ENCODE results near the gene TANK. TPM values are rescaled to one million over a fixed set of nuclear protein-coding genes. Genes with fewer than 3 reads are reported as not detected.

TANK gene
- total RNA-seq, 1 experiment from 2014 or later, result 52.5 TPM

DNA sequence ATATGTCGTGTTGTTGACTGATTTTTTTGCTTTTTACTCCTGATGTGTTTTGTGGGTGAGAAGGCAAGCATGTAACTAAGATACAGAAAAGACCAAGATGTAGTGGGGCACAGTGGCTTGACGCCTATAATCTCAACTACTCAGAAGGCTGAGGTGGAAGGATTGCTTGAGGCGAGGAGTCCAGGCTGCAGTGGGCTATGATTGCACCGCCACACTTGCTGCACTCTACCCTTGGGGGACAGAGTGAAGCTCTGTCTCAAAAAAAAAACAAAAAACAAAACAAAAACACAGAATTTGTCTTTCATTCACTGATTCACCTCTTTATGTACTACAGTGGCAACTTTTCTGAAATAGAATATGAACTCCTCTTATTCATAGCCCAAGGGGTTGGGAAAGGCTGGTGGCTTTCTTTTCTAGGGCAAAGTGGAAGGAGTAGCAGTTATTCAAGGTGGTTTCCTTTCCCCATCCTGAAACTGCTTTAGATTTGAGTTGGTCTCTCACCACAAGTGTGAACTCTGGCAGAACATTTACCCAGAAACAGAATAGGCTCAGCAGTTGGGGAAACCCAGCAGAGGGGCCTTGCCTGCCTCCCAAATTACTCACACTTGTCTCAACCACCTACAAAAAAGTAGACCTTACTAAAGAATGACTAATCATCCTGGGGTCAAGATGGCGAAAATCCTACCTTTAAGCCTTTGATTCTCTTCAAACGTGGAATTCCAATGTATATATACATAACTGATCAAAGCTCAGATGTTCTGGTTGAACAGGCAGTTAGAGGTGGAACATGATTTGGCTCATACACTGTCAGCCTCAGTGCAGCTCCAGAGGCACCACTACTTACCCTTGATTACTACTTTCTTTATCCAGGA, 6.5 kb downstream of the TANK start:
- peak overlapping the region; percentile 61 for H3K27ac ChIP-seq (ENCODE audit: low read depth, low read length)
- peak overlapping the region; percentile 22; the same call in 1 of the 2 replicates for H3K9ac ChIP-seq (ENCODE audit: low read length)
- ChIA-PET CTCF (interaction anchor here (1.1 kb wide), 1 partner anchor 107 kb away, joined by 3 read pairs; no protein-coding TSS in a partner anchor), POLR2A (no interaction called here), RAD21 (ENCODE audit: low non-redundant PET in 1 of 2, low total read pairs in 2 of 2, uncharacterized antibody in 2 of 2, unreplicated experiment in 2 of 2) (no interaction called here)
- DNase-seq (ENCODE audit: low read depth, low spot score) (peak; percentile 60), ATAC-seq (peak; percentile 89)
- TF ChIP-seq, protein P1, sequence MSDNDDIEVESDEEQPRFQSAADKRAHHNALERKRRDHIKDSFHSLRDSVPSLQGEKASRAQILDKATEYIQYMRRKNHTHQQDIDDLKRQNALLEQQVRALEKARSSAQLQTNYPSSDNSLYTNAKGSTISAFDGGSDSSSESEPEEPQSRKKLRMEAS (IDR thresholded peaks at IDR 0.05), result no peak
- peak; percentile 55 for TF ChIP-seq SP1 (IDR thresholded peaks at IDR 0.05; ENCODE audit: low read depth)
- TF ChIP-seq CEBPB (IDR thresholded peaks at IDR 0.05; ENCODE audit: low read depth), result peak; percentile 47; the same call in 1 of the 2 replicates
- TF ChIP-seq TCF7L2 (IDR thresholded peaks at IDR 0.05; ENCODE audit: borderline replicate concordance, extremely low read depth, insufficient read depth, insufficient read length), result peak; percentile 80
- TF ChIP-seq JUND (IDR thresholded peaks at IDR 0.05), result peak; percentile 64
- TF ChIP-seq FOSL1 (IDR thresholded peaks at IDR 0.05; ENCODE audit: low read depth), result peak; percentile 58; the same call in 1 of the 2 replicates
- no peaks in the 10 kb centered on the region for H3K9me3 ChIP-seq (ENCODE audit: control insufficient read depth in 1 of 2, insufficient read depth in 1 of 2, low read depth in 1 of 2, low read length in 2 of 2)
- no TSS peak for BruUV-seq (replicated peaks)
- peaks cover 98% of the 10 kb centered on the region for H3K79me2 ChIP-seq (ENCODE audit: insufficient read depth, low read length)
- no peaks in the 10 kb centered on the region for H3K9me2 ChIP-seq (ENCODE audit: insufficient read depth)
- intact Hi-C loops (cut with micrococcal nuclease), result no loop called here
- H2AFZ ChIP-seq (ENCODE audit: low read depth, low read length, poor library complexity, severe bottlenecking), result no peak overlapping the region
- H3K36me3 ChIP-seq (ENCODE audit: control insufficient read depth in 1 of 2, insufficient read depth in 2 of 2, low read length in 2 of 2), result peaks cover 12 to 15% of the 10 kb centered on the region in 2 experiments; a peak in 3 of 4 replicates
- H3K4me1 ChIP-seq (ENCODE audit: control insufficient read depth in 1 of 2, insufficient read depth in 2 of 2, low read length in 2 of 2), result peaks cover 71 to 73% of the 10 kb centered on the region in 2 experiments
- peak overlapping the region in 1 of 2 experiments; percentile 18; a peak in 1 of 4 replicates for H3K4me3 ChIP-seq (replicated peaks in 1 of 2; ENCODE audit: low read depth in 1 of 2, low read length in 2 of 2)
- H4K20me1 ChIP-seq (ENCODE audit: insufficient read depth), result no peaks in the 10 kb centered on the region
- peak overlapping the region; percentile 66 for H3K4me2 ChIP-seq (ENCODE audit: low read length)
- H3K27me3 ChIP-seq (ENCODE audit: insufficient read depth, low read length), result no peaks in the 10 kb centered on the region

DNA sequence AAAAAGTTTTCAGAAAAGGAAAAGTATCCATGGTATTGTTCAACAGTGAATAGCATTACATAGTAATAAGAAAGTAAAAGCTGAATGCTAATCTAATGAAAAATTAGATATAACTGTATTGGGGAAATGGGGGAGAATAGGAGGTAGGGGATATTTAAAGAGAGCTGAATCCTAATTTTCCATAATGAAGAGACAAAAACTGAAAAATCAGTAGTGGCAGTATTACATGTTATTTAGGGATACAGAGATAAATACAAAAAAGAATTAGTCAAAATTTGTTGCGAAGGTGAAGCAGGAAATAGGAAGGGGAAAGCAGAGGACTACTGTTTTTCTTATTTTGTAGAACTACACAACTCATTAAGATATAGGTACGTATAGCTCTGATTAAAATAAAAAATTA, 9.1 kb downstream of the TANK start:
- ATAC-seq (no peak), DNase-seq (ENCODE audit: low read depth, low spot score) (no peak)
- Histone ChIP-seq H3K79me2 (ENCODE audit: insufficient read depth, low read length) (peaks cover 97% of the 10 kb centered on the region), H2AFZ (ENCODE audit: low read depth, low read length, poor library complexity, severe bottlenecking) (no peak overlapping the region), H3K4me3 (replicated peaks in 1 of 2; ENCODE audit: low read depth in 1 of 2, low read length in 2 of 2) (no peak overlapping the region), H3K4me1 (ENCODE audit: control insufficient read depth in 1 of 2, insufficient read depth in 2 of 2, low read length in 2 of 2) (peaks cover 48 to 58% of the 10 kb centered on the region in 2 experiments), H3K27me3 (ENCODE audit: insufficient read depth, low read length) (no peaks in the 10 kb centered on the region), H3K9ac (ENCODE audit: low read length) (no peak overlapping the region), H3K27ac (ENCODE audit: low read depth, low read length) (no peak overlapping the region), H3K9me2 (ENCODE audit: insufficient read depth) (no peaks in the 10 kb centered on the region), H3K9me3 (ENCODE audit: control insufficient read depth in 1 of 2, insufficient read depth in 1 of 2, low read depth in 1 of 2, low read length in 2 of 2) (no peaks in the 10 kb centered on the region), H3K36me3 (ENCODE audit: control insufficient read depth in 1 of 2, insufficient read depth in 2 of 2, low read length in 2 of 2) (peaks cover 2% of the 10 kb centered on the region in 2 experiments; a peak in 1 of 4 replicates), H4K20me1 (ENCODE audit: insufficient read depth) (no peaks in the 10 kb centered on the region), H3K4me2 (ENCODE audit: low read length) (no peak overlapping the region)
- no peak for TF ChIP-seq ZNF274 (IDR thresholded peaks at IDR 0.05; ENCODE audit: low read depth, low read length)
- ChIA-PET CTCF (no interaction called here), POLR2A (no interaction called here), RAD21 (ENCODE audit: low non-redundant PET in 1 of 2, low total read pairs in 2 of 2, uncharacterized antibody in 2 of 2, unreplicated experiment in 2 of 2) (no interaction called here)
- BruUV-seq (replicated peaks), result no TSS peak
- intact Hi-C loops (cut with micrococcal nuclease), result no loop called here

All from HCT116 (cell line).